HTR-8/SVneo (cell line): ENCODE data around the gene IPO13.

ENCODE experiments used
- DNase-seq: peaks from one replicate; pipeline ENCODE4 v3.0.0; 2011; ENCODE audit warnings: low spot score, mixed read lengths; ENCODE audit not compliant: insufficient read length
- FAIRE-seq: peaks from 2 replicates; lab custom pipeline; 2011; peaks lifted over from hg19 to GRCh38; lab: Jason Lieb, UNC

Gene IPO13

GRCh38 chr1:43982241-43982640, 35.5 kb downstream of the IPO13 start:
- DNase-seq (no peak), FAIRE-seq (no peak)

GRCh38 chr1:43982808-43983207, 36.1 kb downstream of the IPO13 start:
- DNase-seq, result no peak
- no peak for FAIRE-seq

GRCh38 chr1:43983253-43983899, 36.6 kb downstream of the IPO13 start:
- FAIRE-seq, result no peak
- no peak for DNase-seq

GRCh38 chr1:43984855-43985254, 38.1 kb downstream of the IPO13 start:
- FAIRE-seq (no peak), DNase-seq (no peak)

- no peak for DNase-seq
- no peak for FAIRE-seq
Measured at GRCh38 chr1:43985984-43986595, 39.3 kb downstream of the IPO13 start.

GRCh38 chr1:43986712-43987111, 40.0 kb downstream of the IPO13 start:
- no peak for DNase-seq
- no peak for FAIRE-seq

- DNase-seq, result no peak
- no peak for FAIRE-seq
Measured at GRCh38 chr1:43987159-43987902, 40.6 kb downstream of the IPO13 start.

GRCh38 chr1:43990271-43991199, 43.8 kb downstream of the IPO13 start:
- FAIRE-seq (no peak), DNase-seq (no peak)

GRCh38 chr1:43991200-43991475, 44.4 kb downstream of the IPO13 start:
- no peak for DNase-seq
- no peak for FAIRE-seq

GRCh38 chr1:43991476-43992231, 44.9 kb downstream of the IPO13 start, which contains the start of gene CCDC24:
TSS of gene CCDC24 (plus strand) at chr1:43991599. CDS start at chr1:43991879, 280 bp downstream.
- DNase-seq (peak; percentile 73), FAIRE-seq (peak; percentile 49)

- FAIRE-seq, result no peak
- DNase-seq, result no peak
Measured at GRCh38 chr1:43992232-43992995, 45.7 kb downstream of the IPO13 start.

GRCh38 chr1:43993206-43993914, 46.6 kb downstream of the IPO13 start:
- no peak for DNase-seq
- no peak for FAIRE-seq

GRCh38 chr1:43994071-43994470, 47.3 kb downstream of the IPO13 start:
- no peak for FAIRE-seq

GRCh38 chr1:43994794-43995790, 48.3 kb downstream of the IPO13 start:
- peak; percentile 24 for DNase-seq
- FAIRE-seq, result peak; percentile 28

More at GRCh38 chr1:43994071-43994470, 47.3 kb downstream of the IPO13 start:
- DNase-seq, result no peak

GRCh38 chr1:43995984-43996732, 49.4 kb downstream of the IPO13 start:
- FAIRE-seq, result no peak
- DNase-seq, result no peak

- FAIRE-seq (no peak), DNase-seq (no peak)
Measured at GRCh38 chr1:43996733-43997115, 50.0 kb downstream of the IPO13 start.
